Ascending aorta (tissue), 2 donors: ENCODE results near the gene MT1H. TPM values are rescaled to one million over a fixed set of nuclear protein-coding genes. Genes with fewer than 3 reads are reported as not detected.

Experiments used
- DNase-seq, 2 donors: peaks; one replicate each; pipeline ENCODE4 v3.0.0-alpha.2; 2019; ENCODE audit warnings: low spot score in 2 of 2
- H3K27ac ChIP-seq, 2 donors: fragments of 200-600 bp; sonication (generic); one replicate each; pipeline ENCODE4 v1.5.1; 2016 to 2017; ENCODE audit warnings: mild to moderate bottlenecking in 1 of 2
- H3K27me3 ChIP-seq: fragments of 200-600 bp; sonication (generic); one replicate; pipeline ENCODE4 v1.5.1; 2017
- H3K36me3 ChIP-seq, 2 donors: fragments of 200-600 bp; sonication (generic); one replicate each; pipeline ENCODE4 v1.5.1; 2016
- H3K4me1 ChIP-seq, 2 donors: fragments of 200-600 bp; sonication (generic); one replicate each; pipeline ENCODE4 v1.5.1; 2016 to 2017; ENCODE audit warnings: mild to moderate bottlenecking in 1 of 2
- H3K4me3 ChIP-seq, 2 donors: fragments of 200-600 bp; sonication (generic); one replicate each; pipeline ENCODE4 v1.5.1; 2016 to 2017; ENCODE audit warnings: mild to moderate bottlenecking in 1 of 2
- H3K9me3 ChIP-seq, 2 donors: fragments of 200-600 bp; sonication (generic); one replicate each; pipeline ENCODE4 v1.5.1; 2016
- CTCF ChIP-seq, 3 experiments: fragments of 200-600 bp in 2 of 3; fragments of 450-650 bp in 1 of 3; sonication (generic) in 2 of 3; IDR thresholded peaks; one replicate each; pipeline ENCODE4 v1.5.1; 2016 to 2019; ENCODE audit warnings: antibody characterized with exemption in 3 of 3, mild to moderate bottlenecking in 1 of 3, moderate library complexity in 1 of 3
- intact Hi-C: fragments of 100-400 bp; cut with DNase I; formaldehyde crosslinking; loops from one replicate; pipeline ENCODE4 v1.15.1; 2023
- total RNA-seq: library from RNA; depleted of rRNA; stranded (reverse); fragments of >200 nt; gene quantifications from one replicate; pipeline ENCODE4 v1.1.0, GENCODE V29; 2016

Gene MT1H
- total RNA-seq, 1 donor from 2014 or later: not detected

DNA sequence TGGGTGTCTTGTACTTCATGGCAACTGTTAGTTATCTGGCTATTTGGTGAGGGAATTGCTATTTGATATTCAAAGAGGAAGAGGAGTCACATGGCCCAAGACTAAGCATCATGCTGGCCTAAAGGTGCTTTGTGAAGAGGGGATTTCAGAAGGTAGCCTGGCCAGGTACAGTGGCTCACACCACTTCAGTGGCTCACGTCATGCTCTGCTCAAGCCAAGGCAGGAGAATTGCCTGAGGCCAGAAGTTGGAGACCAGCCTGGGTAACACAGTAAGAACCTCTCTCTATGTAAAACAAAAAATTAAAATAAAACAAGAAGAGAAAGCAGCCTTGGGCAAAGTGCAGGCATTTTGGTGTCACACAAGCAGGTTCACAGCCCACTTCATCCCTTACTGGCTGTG, 24.3 kb upstream of the MT1H start:
- Histone ChIP-seq H3K4me3 (no peak overlapping the region), H3K27ac (no peak overlapping the region), H3K27me3 (no peaks in the 10 kb centered on the region), H3K9me3 (no peaks in the 10 kb centered on the region), H3K36me3 (no peaks in the 10 kb centered on the region), H3K4me1 (peaks cover 6 to 12% of the 10 kb centered on the region in 2 donors)
- no peak for TF ChIP-seq CTCF (IDR thresholded peaks at IDR 0.05)
- intact Hi-C loops: no loop called here
- no peak for DNase-seq

GRCh38 chr16:56645838-56646237, 23.8 kb upstream of the MT1H start:
- DNase-seq: no peak
- H3K4me1 ChIP-seq: peaks cover 6 to 12% of the 10 kb centered on the region in 2 donors
- no peak for TF ChIP-seq CTCF (IDR thresholded peaks at IDR 0.05)
- no peak overlapping the region for H3K27ac ChIP-seq
- no peaks in the 10 kb centered on the region for H3K36me3 ChIP-seq
- intact Hi-C loops: no loop called here
- no peaks in the 10 kb centered on the region for H3K27me3 ChIP-seq
- no peak overlapping the region for H3K4me3 ChIP-seq
- H3K9me3 ChIP-seq: no peaks in the 10 kb centered on the region

DNA sequence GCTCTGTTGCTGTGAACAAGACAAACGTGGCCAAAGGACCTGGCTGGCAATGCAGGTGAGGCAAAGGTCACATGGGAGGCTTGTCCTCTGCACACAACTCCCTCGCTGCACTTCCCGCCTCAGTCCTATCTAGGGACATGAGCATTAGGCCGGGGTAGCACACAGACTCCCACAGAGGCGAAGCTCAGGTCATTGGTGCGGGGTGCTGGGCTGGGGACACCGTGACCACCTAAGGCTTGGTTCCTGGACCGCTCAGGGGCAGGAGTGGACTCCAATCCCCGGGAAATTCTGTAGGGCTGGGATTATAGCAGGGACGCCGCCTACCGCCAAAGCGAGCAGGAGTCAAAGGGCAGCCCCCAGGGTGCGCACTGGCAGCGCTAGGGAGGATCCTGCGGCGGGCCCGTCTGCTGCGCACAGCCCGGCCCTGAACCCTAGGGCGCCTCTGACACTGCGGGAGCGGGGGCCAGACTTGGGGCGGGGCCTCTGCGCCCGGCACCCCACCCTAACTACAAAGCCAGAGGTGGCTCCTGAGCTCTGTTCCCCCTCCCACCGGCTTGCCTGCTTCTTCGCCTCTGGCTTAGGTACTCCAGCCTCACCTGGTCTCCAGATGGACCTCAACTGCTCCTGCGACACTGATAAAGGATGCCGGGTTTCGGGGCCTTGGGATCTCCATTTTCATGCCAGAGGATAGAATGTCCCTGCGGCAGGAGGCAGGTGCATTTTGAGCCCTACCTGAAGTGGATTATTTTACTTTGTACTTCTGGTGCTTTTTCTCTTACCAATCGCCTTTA, 21.8 kb upstream of the MT1H start:
- Histone ChIP-seq H3K9me3 (no peaks in the 10 kb centered on the region), H3K36me3 (no peaks in the 10 kb centered on the region), H3K27me3 (no peaks in the 10 kb centered on the region), H3K27ac (no peak overlapping the region), H3K4me1 (peaks cover 6 to 10% of the 10 kb centered on the region in 2 donors), H3K4me3 (no peak overlapping the region)
- TF ChIP-seq CTCF (IDR thresholded peaks at IDR 0.05): no peak
- intact Hi-C loops: no loop called here
- DNase-seq: no peak

- DNase-seq: no peak
- Histone ChIP-seq H3K4me3 (no peak overlapping the region), H3K9me3 (no peaks in the 10 kb centered on the region), H3K4me1 (no peaks in the 10 kb centered on the region), H3K27me3 (no peaks in the 10 kb centered on the region), H3K27ac (no peak overlapping the region), H3K36me3 (no peaks in the 10 kb centered on the region)
- TF ChIP-seq CTCF (IDR thresholded peaks at IDR 0.05): no peak
- intact Hi-C loops: no loop called here
These were observed 20.3 kb upstream of the MT1H start for GRCh38 chr16:56649271-56649670.

- H3K4me3 ChIP-seq: no peak overlapping the region
- no peaks in the 10 kb centered on the region for H3K36me3 ChIP-seq
- H3K27ac ChIP-seq: no peak overlapping the region
- no peaks in the 10 kb centered on the region for H3K4me1 ChIP-seq
- no peaks in the 10 kb centered on the region for H3K9me3 ChIP-seq
- intact Hi-C loops: no loop called here
- no peak for TF ChIP-seq CTCF (IDR thresholded peaks at IDR 0.05)
- DNase-seq: no peak
- H3K27me3 ChIP-seq: no peaks in the 10 kb centered on the region
These were observed 19.8 kb upstream of the MT1H start for GRCh38 chr16:56649820-56650219.
